ENCODE results near the gene BEX3. TPM values are rescaled to one million over a fixed set of nuclear protein-coding genes. Genes with fewer than 3 reads are reported as not detected.
A peak's percentile ranks its signal among the peaks of the same experiment; 100 is the strongest.

BEX3 gene
- total RNA-seq, 1 experiment from 2014 or later: 130 TPM

- Histone ChIP-seq H3K27me3 (ENCODE audit: low read length) (peaks cover 28% of the 10 kb centered on the region), H3K27ac (ENCODE audit: low read length) (no peak overlapping the region), H4K20me1 (ENCODE audit: low read length) (no peaks in the 10 kb centered on the region), H3K9me3 (ENCODE audit: low read length) (no peaks in the 10 kb centered on the region), H3K4me3 (ENCODE audit: low read length) (no peak overlapping the region), H3K36me3 (ENCODE audit: low read depth, low read length) (no peaks in the 10 kb centered on the region), H3K4me1 (ENCODE audit: insufficient read depth, low read length) (no peaks in the 10 kb centered on the region), H3K9ac (ENCODE audit: low read length) (no peak overlapping the region), H3K9me2 (replicated peaks; ENCODE audit: low read length) (no peaks in the 10 kb centered on the region), H3F3A (ENCODE audit: low read length, unreplicated experiment) (no peaks in the 10 kb centered on the region), H2AFZ (ENCODE audit: low read length) (no peak overlapping the region), H3K4me2 (ENCODE audit: low read length) (no peak overlapping the region), H3K79me2 (ENCODE audit: low read length) (no peaks in the 10 kb centered on the region)
- POLR2A ChIA-PET (ENCODE audit: unreplicated experiment): no interaction called here
- intact Hi-C loops (cut with micrococcal nuclease): no loop called here
- ATAC-seq: no peak
- DNase-seq: no peak
- CTCF ChIA-PET: no interaction called here
- no peak for TF ChIP-seq CTCF (conservative IDR thresholded peaks at IDR 0.05; ENCODE audit: low read depth, low read length)
- TF ChIP-seq EZH2 (IDR thresholded peaks at IDR 0.05; ENCODE audit: low read length, unreplicated experiment): no peak
- TF ChIP-seq EZH2phosphoT487 (IDR thresholded peaks at IDR 0.05; ENCODE audit: borderline replicate concordance, low read length): no peak
- BruUV-seq (replicated peaks): no TSS peak
Measured at GRCh38 chrX:103330681-103331288, 45.6 kb upstream of the BEX3 start.

GRCh38 chrX:103338663-103339062 lies 37.7 kb upstream of the BEX3 start:
- Histone ChIP-seq H3K9me3 (ENCODE audit: low read length) (no peaks in the 10 kb centered on the region), H3K27ac (ENCODE audit: low read length) (no peak overlapping the region), H2AFZ (ENCODE audit: low read length) (no peak overlapping the region), H3K79me2 (ENCODE audit: low read length) (no peaks in the 10 kb centered on the region), H3K4me2 (ENCODE audit: low read length) (no peak overlapping the region), H3K36me3 (ENCODE audit: low read depth, low read length) (no peaks in the 10 kb centered on the region), H3K9ac (ENCODE audit: low read length) (no peak overlapping the region), H3K9me2 (replicated peaks; ENCODE audit: low read length) (no peaks in the 10 kb centered on the region), H3K27me3 (ENCODE audit: low read length) (peaks cover 47% of the 10 kb centered on the region), H3K4me1 (ENCODE audit: insufficient read depth, low read length) (no peaks in the 10 kb centered on the region), H4K20me1 (ENCODE audit: low read length) (no peaks in the 10 kb centered on the region), H3K4me3 (ENCODE audit: low read length) (no peak overlapping the region), H3F3A (ENCODE audit: low read length, unreplicated experiment) (no peaks in the 10 kb centered on the region)
- POLR2A ChIA-PET (ENCODE audit: unreplicated experiment): no interaction called here
- TF ChIP-seq CTCF (conservative IDR thresholded peaks at IDR 0.05; ENCODE audit: low read depth, low read length) (no peak), EZH2phosphoT487 (IDR thresholded peaks at IDR 0.05; ENCODE audit: borderline replicate concordance, low read length) (no peak), EZH2 (IDR thresholded peaks at IDR 0.05; ENCODE audit: low read length, unreplicated experiment) (no peak)
- intact Hi-C loops (cut with micrococcal nuclease): no loop called here
- ATAC-seq (no peak), DNase-seq (no peak)
- no TSS peak for BruUV-seq (replicated peaks)
- CTCF ChIA-PET: no interaction called here

- intact Hi-C loops (cut with micrococcal nuclease): loop anchor here (1.0 to 10.0 kb wide), 2 partner anchors 121 to 128 kb away; partner anchors contain the start of gene BEX4
- no peak overlapping the region for H2AFZ ChIP-seq (ENCODE audit: low read length)
- H3K36me3 ChIP-seq (ENCODE audit: low read depth, low read length): no peaks in the 10 kb centered on the region
- no peak overlapping the region for H3K4me2 ChIP-seq (ENCODE audit: low read length)
- no peak overlapping the region for H3K9ac ChIP-seq (ENCODE audit: low read length)
- TF ChIP-seq CTCF (conservative IDR thresholded peaks at IDR 0.05; ENCODE audit: low read depth, low read length): peak; percentile 75
- TF ChIP-seq EZH2phosphoT487 (IDR thresholded peaks at IDR 0.05; ENCODE audit: borderline replicate concordance, low read length): no peak
- TF ChIP-seq EZH2 (IDR thresholded peaks at IDR 0.05; ENCODE audit: low read length, unreplicated experiment): no peak
- H3K9me2 ChIP-seq (replicated peaks; ENCODE audit: low read length): no peaks in the 10 kb centered on the region
- H3K4me1 ChIP-seq (ENCODE audit: insufficient read depth, low read length): no peaks in the 10 kb centered on the region
- BruUV-seq (replicated peaks): no TSS peak
- no peaks in the 10 kb centered on the region for H3K9me3 ChIP-seq (ENCODE audit: low read length)
- no peaks in the 10 kb centered on the region for H4K20me1 ChIP-seq (ENCODE audit: low read length)
- peak; percentile 71 for DNase-seq
- H3F3A ChIP-seq (ENCODE audit: low read length, unreplicated experiment): no peaks in the 10 kb centered on the region
- no peak overlapping the region for H3K4me3 ChIP-seq (ENCODE audit: low read length)
- peaks cover 7% of the 10 kb centered on the region; the same call in 1 of the 2 replicates for H3K27me3 ChIP-seq (ENCODE audit: low read length)
- ChIA-PET POLR2A (ENCODE audit: unreplicated experiment) (no interaction called here), CTCF (interaction anchor here (1.0 kb wide), 1 partner anchor 121 kb away, joined by 10 read pairs; no protein-coding TSS in a partner anchor)
- H3K79me2 ChIP-seq (ENCODE audit: low read length): no peaks in the 10 kb centered on the region
- H3K27ac ChIP-seq (ENCODE audit: low read length): no peak overlapping the region
- ATAC-seq: peak; percentile 45
Measured at GRCh38 chrX:103343105-103343504, 33.2 kb upstream of the BEX3 start.

Measured in PC-3 (cell line).